Naive thymus-derived CD4-positive, alpha-beta T cell (primary cell): ENCODE measurements around the gene PDK2. TPM values are rescaled to one million over a fixed set of nuclear protein-coding genes. Genes with fewer than 3 reads are reported as not detected.

Experiments used
- ATAC-seq: fragments of 150-1000 bp; cut with Tn5 transposase; 2 replicates; pipeline ENCODE4 v1.10.0; 2021; ENCODE audit warnings: mild to moderate bottlenecking, moderate library complexity
- CTCF ChIA-PET: fragments of 350-600 bp; sonication (Branson Sonifier 250); formaldehyde crosslinking; loops from one replicate; lab custom pipeline; 2021; ENCODE audit warnings: antibody characterized with exemption; lab: Charles Lee
- POLR2A ChIA-PET: fragments of 350-600 bp; sonication (Branson Sonifier 250); formaldehyde crosslinking; loops from one replicate; lab custom pipeline; 2021; ENCODE audit warnings: antibody characterized with exemption, inconsistent platforms; lab: Charles Lee
- DNase-seq, 9 donors: peaks; one replicate each; pipeline versions ENCODE4 v3.0.0 to v3.0.0-alpha.2; 2020 to 2022; ENCODE audit warnings: mixed read lengths in 1 of 9
- H3K27ac ChIP-seq: one replicate; pipeline ENCODE4 v1.7.0; 2013; ENCODE audit warnings: mild to moderate bottlenecking, low read depth, low read length, moderate library complexity
- H3K27me3 ChIP-seq, 2 donors: one replicate each; pipeline ENCODE4 v1.7.0; 2013; ENCODE audit warnings: low read length in 2 of 2, mild to moderate bottlenecking in 2 of 2, moderate library complexity in 2 of 2; ENCODE audit not compliant: control insufficient read depth in 2 of 2, insufficient read depth in 2 of 2
- H3K36me3 ChIP-seq, 3 experiments: 1 replicate in 2 of 3; 2 replicates in 1 of 3; pipeline ENCODE4 v1.7.0; 2013; ENCODE audit warnings: low read length in 3 of 3, mild to moderate bottlenecking in 3 of 3, moderate library complexity in 1 of 3; ENCODE audit not compliant: insufficient read depth in 3 of 3, control insufficient read depth in 2 of 3
- H3K4me1 ChIP-seq, 2 donors: one replicate each; pipeline ENCODE4 v1.7.0; 2013; ENCODE audit warnings: low read length in 2 of 2, mild to moderate bottlenecking in 2 of 2, moderate library complexity in 1 of 2; ENCODE audit not compliant: control insufficient read depth in 2 of 2, insufficient read depth in 2 of 2
- H3K4me3 ChIP-seq: 2 replicates; pipeline ENCODE4 v1.7.0; 2013; ENCODE audit warnings: mild to moderate bottlenecking, low read length
- H3K9me3 ChIP-seq, 3 experiments: 1 replicate in 2 of 3; 2 replicates in 1 of 3; pipeline ENCODE4 v1.7.0; 2013; ENCODE audit warnings: low read length in 3 of 3; ENCODE audit not compliant: control insufficient read depth in 2 of 3
- H3K27ac Mint-ChIP-seq, 9 donors: one replicate each; pipeline ENCODE4 v1.8.0; 2020 to 2022; ENCODE audit warnings: mixed read lengths in 9 of 9, mild to moderate bottlenecking in 8 of 9, moderate library complexity in 5 of 9, inconsistent platforms in 2 of 9
- H3K27me3 Mint-ChIP-seq, 5 donors: one replicate each; pipeline ENCODE4 v1.8.0; 2021 to 2022; ENCODE audit warnings: mixed read lengths in 5 of 5, mild to moderate bottlenecking in 1 of 5
- H3K36me3 Mint-ChIP-seq, 5 donors: one replicate each; pipeline ENCODE4 v1.8.0; 2020 to 2022; ENCODE audit warnings: mixed read lengths in 5 of 5, mild to moderate bottlenecking in 3 of 5, inconsistent platforms in 1 of 5
- H3K4me1 Mint-ChIP-seq, 7 donors: one replicate each; pipeline ENCODE4 v1.8.0; 2020 to 2022; ENCODE audit warnings: mixed read lengths in 7 of 7, mild to moderate bottlenecking in 3 of 7, inconsistent platforms in 1 of 7
- H3K4me3 Mint-ChIP-seq, 10 donors: one replicate each; pipeline ENCODE4 v1.8.0; 2020 to 2022; ENCODE audit warnings: mild to moderate bottlenecking in 10 of 10, mixed read lengths in 10 of 10, moderate library complexity in 6 of 10, inconsistent platforms in 2 of 10
- H3K9me3 Mint-ChIP-seq, 11 donors: one replicate each; pipeline ENCODE4 v1.8.0; 2020 to 2022; ENCODE audit warnings: mixed read lengths in 11 of 11, mild to moderate bottlenecking in 4 of 11, inconsistent platforms in 1 of 11, moderate library complexity in 1 of 11
- intact Hi-C, 2 donors: fragments of 100-400 bp; cut with micrococcal nuclease; formaldehyde crosslinking; loops; one replicate each; pipeline ENCODE4 v1.15.1; 2023
- polyA plus RNA-seq, 2 donors: library from polyadenylated mRNA; unstranded; fragments of 300-500 nt; fragmentation: Illumina TruSeq; gene quantifications; one replicate each; pipeline ENCODE4 v1.2.3, GENCODE V29; 2021
- total RNA-seq, 6 experiments: library from RNA in 5 of 6; stranded (reverse) in 5 of 6; gene quantifications; 1 replicate in 5 of 6; 2 replicates in 1 of 6; pipeline ENCODE4 v1.2.3 and lab custom pipeline; 2021 to 2026

PDK2 gene
- total and polyA plus RNA-seq, 7 experiments from 2014 or later, result 16.7 to 50.4 (median 37.2) TPM

GRCh38 chr17:50048988-50049387 lies 46.2 kb upstream of the PDK2 start:
- no peak for ATAC-seq
- Histone ChIP-seq H3K27ac (no peak overlapping the region), H3K4me3 (no peak overlapping the region), H3K9me3 (no peaks in the 10 kb centered on the region), H3K27me3 (no peaks in the 10 kb centered on the region), H3K4me1 (no peaks in the 10 kb centered on the region), H3K36me3 (no peaks in the 10 kb centered on the region)
- Mint-ChIP-seq H3K4me3 (no peak overlapping the region), H3K9me3 (no peaks in the 10 kb centered on the region), H3K4me1 (peaks cover 0 to 40% (median 0%) of the 10 kb centered on the region in 7 donors), H3K36me3 (no peaks in the 10 kb centered on the region), H3K27ac (no peak overlapping the region), H3K27me3 (peaks cover 0 to 12% (median 6%) of the 10 kb centered on the region in 5 donors)
- intact Hi-C loops, result no loop called here
- DNase-seq, result no peak
- CTCF ChIA-PET, result no interaction called here
- POLR2A ChIA-PET, result interaction anchor here (0.5 kb wide), 1 partner anchor 223 kb away, joined by 3 read pairs; no protein-coding TSS in a partner anchor

DNA sequence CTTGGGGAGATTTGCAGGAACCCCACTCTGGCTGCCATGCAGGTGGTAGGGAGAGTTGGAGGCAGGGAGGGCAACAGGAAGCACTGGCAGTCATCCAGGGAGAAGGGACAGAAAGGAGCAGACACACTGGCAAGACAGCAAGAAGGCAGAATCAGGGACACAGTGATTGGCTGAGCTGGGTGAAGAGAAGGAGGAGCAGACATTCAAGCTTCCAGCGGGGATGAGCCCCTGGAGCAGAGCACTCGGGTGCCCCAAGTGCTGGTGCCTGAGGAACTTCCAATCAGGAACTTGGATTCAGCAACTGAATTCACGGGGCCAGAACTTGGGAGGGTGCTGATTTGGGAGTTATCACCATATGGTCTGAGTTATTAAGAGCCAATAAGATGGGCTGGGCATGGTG lies 45.5 kb upstream of the PDK2 start:
- Histone ChIP-seq H3K9me3 (no peaks in the 10 kb centered on the region), H3K27ac (no peak overlapping the region), H3K27me3 (no peaks in the 10 kb centered on the region), H3K4me3 (no peak overlapping the region), H3K4me1 (no peaks in the 10 kb centered on the region), H3K36me3 (no peaks in the 10 kb centered on the region)
- intact Hi-C loops, result no loop called here
- POLR2A ChIA-PET, result interaction anchor here (0.7 kb wide), 1 partner anchor 293 kb away, joined by 4 read pairs; no protein-coding TSS in a partner anchor
- CTCF ChIA-PET, result no interaction called here
- DNase-seq (no peak), ATAC-seq (no peak)
- Mint-ChIP-seq H3K9me3 (no peaks in the 10 kb centered on the region), H3K4me3 (no peak overlapping the region), H3K36me3 (no peaks in the 10 kb centered on the region), H3K27ac (peak overlapping the region in 1 of 9 donors; percentile 30), H3K27me3 (peaks cover 0 to 12% (median 6%) of the 10 kb centered on the region in 5 donors), H3K4me1 (peaks cover 0 to 40% (median 0%) of the 10 kb centered on the region in 7 donors)

- ChIA-PET CTCF (no interaction called here), POLR2A (no interaction called here)
- H3K27me3 ChIP-seq, result no peaks in the 10 kb centered on the region
- H3K36me3 ChIP-seq, result no peaks in the 10 kb centered on the region
- Mint-ChIP-seq H3K27me3 (peaks cover 0 to 7% (median 6%) of the 10 kb centered on the region in 5 donors), H3K36me3 (no peaks in the 10 kb centered on the region), H3K4me1 (peaks cover 0 to 48% (median 5%) of the 10 kb centered on the region in 7 donors), H3K4me3 (peak overlapping the region in 1 of 10 donors; percentile 49), H3K9me3 (no peaks in the 10 kb centered on the region), H3K27ac (no peak overlapping the region)
- DNase-seq, result no peak
- no peak overlapping the region for H3K27ac ChIP-seq
- H3K4me1 ChIP-seq, result no peaks in the 10 kb centered on the region
- intact Hi-C loops, result no loop called here
- no peak for ATAC-seq
- no peak overlapping the region for H3K4me3 ChIP-seq
- H3K9me3 ChIP-seq, result no peaks in the 10 kb centered on the region
Observed at GRCh38 chr17:50050431-50051032, 44.6 kb upstream of the PDK2 start.

GRCh38 chr17:50051082-50051576 lies 44.0 kb upstream of the PDK2 start:
- H3K27me3 ChIP-seq, result no peaks in the 10 kb centered on the region
- Mint-ChIP-seq H3K27ac (peak overlapping the region in 2 of 9 donors; percentile 59 to 88), H3K4me3 (peak overlapping the region in 1 of 10 donors; percentile 49), H3K36me3 (no peaks in the 10 kb centered on the region), H3K9me3 (no peaks in the 10 kb centered on the region), H3K4me1 (peaks cover 0 to 49% (median 5%) of the 10 kb centered on the region in 7 donors), H3K27me3 (peaks cover 0 to 7% (median 6%) of the 10 kb centered on the region in 5 donors)
- H3K9me3 ChIP-seq, result no peaks in the 10 kb centered on the region
- ATAC-seq (no peak), DNase-seq (peak in 1 of 9 donors; percentile 70)
- no peaks in the 10 kb centered on the region for H3K36me3 ChIP-seq
- ChIA-PET POLR2A (no interaction called here), CTCF (no interaction called here)
- no peaks in the 10 kb centered on the region for H3K4me1 ChIP-seq
- intact Hi-C loops, result no loop called here
- no peak overlapping the region for H3K4me3 ChIP-seq
- no peak overlapping the region for H3K27ac ChIP-seq

DNA sequence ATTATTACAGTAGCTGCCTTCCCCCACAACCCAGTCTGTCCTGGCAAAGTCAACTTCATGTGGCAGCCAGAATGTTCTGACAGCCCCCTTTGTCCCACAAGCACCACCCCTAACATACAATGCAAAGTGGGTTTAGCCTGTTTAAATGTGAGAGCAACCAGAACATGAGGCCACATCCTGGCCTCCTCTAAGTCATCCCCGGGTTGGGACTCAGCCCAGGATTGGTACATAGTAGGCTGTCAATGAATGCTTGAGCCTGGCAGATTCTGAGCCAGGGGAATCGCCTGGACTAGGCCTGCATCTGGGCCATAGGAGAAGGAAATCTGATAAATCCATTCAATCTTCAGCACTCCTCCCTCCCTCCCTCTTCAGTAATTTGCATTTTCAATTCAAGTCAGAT lies 43.5 kb upstream of the PDK2 start:
- Histone ChIP-seq H3K36me3 (no peaks in the 10 kb centered on the region), H3K4me1 (peaks cover 0 to under 1% of the 10 kb centered on the region in 2 donors), H3K27ac (no peak overlapping the region), H3K9me3 (no peaks in the 10 kb centered on the region), H3K4me3 (no peak overlapping the region), H3K27me3 (no peaks in the 10 kb centered on the region)
- intact Hi-C loops, result no loop called here
- ChIA-PET POLR2A (no interaction called here), CTCF (no interaction called here)
- peaks cover 3 to 52% (median 5%) of the 10 kb centered on the region in 7 donors for H3K4me1 Mint-ChIP-seq
- H3K27me3 Mint-ChIP-seq, result peaks cover 0 to 6% (median 4%) of the 10 kb centered on the region in 5 donors
- no peak for DNase-seq
- no peaks in the 10 kb centered on the region for H3K36me3 Mint-ChIP-seq
- no peak for ATAC-seq
- no peaks in the 10 kb centered on the region for H3K9me3 Mint-ChIP-seq
- peak overlapping the region in 1 of 9 donors; percentile 88 for H3K27ac Mint-ChIP-seq
- peak overlapping the region in 1 of 10 donors; percentile 49 for H3K4me3 Mint-ChIP-seq

DNA sequence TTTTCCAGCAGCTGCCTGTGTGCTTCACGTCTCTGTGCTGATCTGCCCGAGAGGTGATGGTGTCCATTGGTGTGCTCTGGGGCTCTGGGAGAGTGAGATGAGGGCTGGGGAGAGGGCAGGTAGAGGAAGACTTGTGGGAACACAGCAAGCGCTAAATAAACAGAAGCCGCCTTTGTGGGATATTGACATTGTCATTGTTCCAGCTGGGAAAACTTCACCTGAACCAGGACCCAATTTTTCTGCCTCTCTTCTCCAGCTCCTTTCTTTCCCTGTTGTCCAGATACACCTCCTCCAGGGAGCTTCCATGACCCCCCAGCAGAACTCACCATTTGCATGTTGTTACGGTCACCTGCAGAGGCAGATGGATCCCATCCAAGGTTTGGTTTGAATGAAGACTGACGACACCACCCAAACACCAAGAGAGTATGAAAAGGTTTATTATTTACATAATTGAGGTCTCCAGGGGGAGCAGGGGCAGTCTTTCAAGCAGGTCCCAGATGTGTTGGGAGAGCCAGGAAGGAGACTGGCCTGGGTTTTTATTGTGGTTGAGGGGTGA lies 42.8 kb upstream of the PDK2 start:
- Histone ChIP-seq H3K27me3 (no peaks in the 10 kb centered on the region), H3K4me3 (no peak overlapping the region), H3K4me1 (peaks cover 0 to 7% of the 10 kb centered on the region in 2 donors), H3K36me3 (no peaks in the 10 kb centered on the region), H3K9me3 (no peaks in the 10 kb centered on the region), H3K27ac (no peak overlapping the region)
- intact Hi-C loops, result no loop called here
- Mint-ChIP-seq H3K4me1 (peaks cover 5 to 56% (median 11%) of the 10 kb centered on the region in 7 donors), H3K9me3 (no peaks in the 10 kb centered on the region), H3K36me3 (no peaks in the 10 kb centered on the region), H3K4me3 (no peak overlapping the region), H3K27me3 (peaks cover 0 to 6% (median 0%) of the 10 kb centered on the region in 5 donors), H3K27ac (peak overlapping the region in 1 of 9 donors; percentile 66)
- DNase-seq, result no peak
- POLR2A ChIA-PET, result no interaction called here
- ATAC-seq, result no peak
- CTCF ChIA-PET, result interaction anchor here (1.6 kb wide), 1 partner anchor 24 kb away, joined by 4 read pairs; no protein-coding TSS in a partner anchor
